Stimulated activated naive CD4-positive, alpha-beta T cell treated with Interleukin-2 at 50 U/mL for 16 hours (primary cell): ENCODE data around the gene ACTN4.

Experiments
- DNase-seq: peaks from one replicate; lab custom pipeline; 2025; lab: John Stamatoyannopoulos, UW

ACTN4 gene

DNA sequence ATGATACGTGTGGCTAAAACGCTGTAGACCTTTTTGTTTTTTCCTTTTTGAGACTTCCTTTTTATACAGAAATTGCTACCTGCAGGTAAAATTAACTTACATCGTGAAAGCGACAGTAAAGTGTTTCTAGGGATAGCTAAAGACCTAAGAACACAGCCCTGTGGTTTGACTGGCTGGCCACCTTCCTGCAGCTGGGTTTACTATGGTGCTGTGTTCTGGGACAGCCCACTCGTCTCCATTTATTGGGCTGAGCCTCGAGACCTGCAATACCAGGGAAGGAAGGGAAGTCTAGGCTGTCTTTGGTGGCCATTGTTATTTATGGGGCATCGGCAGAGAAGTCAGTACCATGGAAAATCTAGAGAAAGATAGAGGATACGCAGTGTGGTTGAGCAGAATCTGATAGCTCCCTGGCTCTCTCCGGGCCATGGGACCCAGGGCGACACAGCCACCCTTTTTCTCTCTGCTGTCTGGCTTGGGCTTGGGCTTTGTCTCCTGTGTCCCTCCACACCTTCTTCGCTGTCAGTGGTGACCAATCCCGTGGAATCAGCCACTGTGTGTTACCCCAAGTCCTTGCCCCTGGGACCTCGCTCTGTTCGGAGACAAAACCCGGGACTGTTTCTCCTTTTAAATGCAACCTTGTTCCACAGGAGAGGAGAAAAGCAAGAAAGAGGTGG is 30.9 kb downstream of the ACTN4 start:
- no peak for DNase-seq

DNA sequence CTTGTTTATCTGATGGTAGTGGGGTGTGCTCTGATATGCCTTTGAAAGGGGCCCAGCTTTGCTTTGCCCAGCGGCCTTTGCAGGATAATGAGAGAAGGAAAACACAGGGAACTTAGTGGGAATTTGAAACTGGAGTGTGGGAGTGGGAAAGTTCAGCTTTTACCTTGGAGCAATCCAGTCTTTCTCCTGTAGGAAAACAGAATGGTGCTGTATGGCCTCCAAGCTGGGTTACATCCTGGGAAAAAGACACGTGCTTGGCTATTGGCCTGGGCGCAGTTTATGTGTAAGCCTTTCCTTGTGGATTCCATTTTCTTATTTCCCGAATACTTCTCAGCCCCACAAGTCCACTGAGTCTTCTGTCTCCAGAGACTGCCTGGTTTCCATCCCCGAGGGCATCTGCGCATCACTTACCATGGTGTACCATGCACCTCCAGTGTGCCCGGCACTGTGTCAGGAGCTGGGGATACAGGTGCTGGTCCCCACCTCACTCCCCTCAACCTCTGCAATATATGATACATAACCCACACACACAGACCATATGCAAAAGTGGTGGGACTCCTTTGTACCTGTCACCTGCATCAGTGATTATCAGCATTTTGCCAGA is 31.5 kb downstream of the ACTN4 start:
- DNase-seq: no peak

DNA sequence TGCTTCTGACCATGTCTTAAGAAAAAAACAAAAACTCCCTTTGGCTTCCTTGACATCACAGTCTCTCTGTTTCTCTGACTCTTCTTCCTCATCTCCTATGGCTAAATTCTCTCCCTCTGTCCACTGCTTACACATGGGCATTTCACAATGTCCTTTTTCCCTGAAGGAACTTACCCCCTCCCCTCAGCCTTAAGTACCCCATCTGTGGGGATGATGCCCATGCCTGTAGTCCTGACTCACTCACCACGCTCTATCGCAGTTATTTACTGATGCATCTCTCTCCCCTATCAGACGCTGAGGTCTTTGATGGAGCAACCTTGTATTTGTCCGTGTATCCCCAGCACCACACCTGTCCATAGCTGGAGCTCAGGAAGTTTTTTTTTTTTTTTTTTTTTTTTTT is 32.4 kb downstream of the ACTN4 start:
- no peak for DNase-seq

DNA sequence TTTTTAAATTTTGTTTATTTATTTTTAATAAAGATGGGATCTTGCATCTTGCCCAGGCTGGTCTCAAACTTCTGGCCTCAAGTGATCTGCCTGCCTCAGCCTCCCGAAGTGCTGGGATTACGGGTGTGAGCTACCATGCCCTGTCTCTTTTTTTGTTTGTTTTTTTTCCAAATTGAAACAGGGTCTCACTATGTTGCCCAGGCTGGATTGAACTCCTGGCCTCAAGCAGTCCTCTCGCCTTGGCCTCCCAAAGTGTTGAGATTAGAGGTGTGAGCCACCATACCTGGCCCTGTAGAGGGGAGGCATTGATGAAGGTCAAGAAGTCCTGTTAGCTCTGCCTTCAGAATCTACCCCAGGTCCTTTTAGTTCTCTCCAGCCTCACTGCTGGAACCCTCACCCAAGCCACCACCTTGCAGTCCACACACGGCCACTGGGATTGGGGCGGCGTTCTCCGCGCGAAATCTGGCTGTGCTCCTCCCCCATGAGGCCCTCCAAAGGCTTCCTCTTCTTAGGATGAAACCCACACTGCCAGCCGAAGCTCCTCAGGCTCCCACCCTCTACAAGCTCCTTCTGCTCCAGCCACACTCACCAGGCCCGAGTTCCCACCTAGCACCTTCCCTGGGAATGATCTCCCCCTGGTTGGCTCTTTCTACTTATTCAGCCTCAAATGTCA is 34.9 kb downstream of the ACTN4 start:
- no peak for DNase-seq

DNA sequence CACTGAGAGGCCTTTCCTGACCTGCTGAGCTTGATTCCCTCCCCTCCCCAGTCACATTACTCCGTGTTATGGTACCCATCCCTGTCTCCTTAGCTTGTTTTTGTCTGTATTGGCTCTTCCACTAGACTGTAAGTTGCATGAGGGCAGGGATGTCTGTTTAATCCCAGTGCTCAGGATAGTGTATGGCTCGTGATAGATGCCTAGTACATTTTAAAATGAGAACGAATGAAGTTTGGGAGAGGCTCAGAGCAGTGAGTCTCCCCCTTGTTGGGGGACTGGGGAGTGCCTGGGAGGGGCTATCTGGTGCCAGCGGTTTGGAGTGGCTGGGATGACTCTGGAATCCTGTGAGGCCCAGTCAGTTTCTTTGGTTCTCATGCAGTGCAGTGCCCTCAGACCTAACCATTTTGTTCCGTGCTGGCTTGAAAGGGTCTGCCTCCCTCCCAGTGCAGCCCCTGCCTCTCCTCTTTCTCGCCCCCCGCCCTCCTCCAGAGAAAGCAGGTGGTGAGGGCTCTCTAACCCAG is 35.5 kb downstream of the ACTN4 start:
- DNase-seq: no peak

DNA sequence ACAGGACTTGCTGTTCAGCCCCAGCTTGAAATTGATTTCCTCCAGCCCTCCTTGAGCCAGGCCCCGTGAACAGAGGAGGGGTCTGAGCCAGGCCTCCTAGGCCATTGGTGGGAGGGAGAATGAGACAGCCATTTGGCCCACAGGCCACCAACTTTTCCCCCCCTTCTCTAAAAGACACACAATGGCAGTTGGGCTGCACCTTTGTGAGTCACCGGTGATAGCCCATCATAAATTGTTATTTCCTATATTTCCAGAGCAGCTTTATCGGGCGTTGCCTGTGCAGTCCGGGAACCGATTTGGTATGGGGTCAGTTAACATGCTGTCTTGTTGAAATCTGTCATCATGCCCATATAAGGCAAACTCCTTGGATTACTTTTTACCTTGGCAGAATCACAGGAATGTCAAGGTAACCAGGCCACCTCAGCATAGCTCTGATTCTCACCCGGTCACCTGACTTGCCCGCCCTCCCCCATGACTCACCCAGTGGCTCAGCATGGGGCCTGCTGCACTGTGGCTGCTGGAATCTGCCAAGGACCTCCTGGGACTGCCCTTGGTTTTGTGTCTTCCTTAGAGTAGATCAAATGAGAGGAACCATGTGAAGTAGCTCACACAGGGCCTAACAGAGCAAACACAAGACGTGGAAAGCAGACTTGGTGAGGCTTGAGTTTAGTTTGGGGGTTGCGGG is 36.1 kb downstream of the ACTN4 start:
- DNase-seq: peak; percentile 65

DNA sequence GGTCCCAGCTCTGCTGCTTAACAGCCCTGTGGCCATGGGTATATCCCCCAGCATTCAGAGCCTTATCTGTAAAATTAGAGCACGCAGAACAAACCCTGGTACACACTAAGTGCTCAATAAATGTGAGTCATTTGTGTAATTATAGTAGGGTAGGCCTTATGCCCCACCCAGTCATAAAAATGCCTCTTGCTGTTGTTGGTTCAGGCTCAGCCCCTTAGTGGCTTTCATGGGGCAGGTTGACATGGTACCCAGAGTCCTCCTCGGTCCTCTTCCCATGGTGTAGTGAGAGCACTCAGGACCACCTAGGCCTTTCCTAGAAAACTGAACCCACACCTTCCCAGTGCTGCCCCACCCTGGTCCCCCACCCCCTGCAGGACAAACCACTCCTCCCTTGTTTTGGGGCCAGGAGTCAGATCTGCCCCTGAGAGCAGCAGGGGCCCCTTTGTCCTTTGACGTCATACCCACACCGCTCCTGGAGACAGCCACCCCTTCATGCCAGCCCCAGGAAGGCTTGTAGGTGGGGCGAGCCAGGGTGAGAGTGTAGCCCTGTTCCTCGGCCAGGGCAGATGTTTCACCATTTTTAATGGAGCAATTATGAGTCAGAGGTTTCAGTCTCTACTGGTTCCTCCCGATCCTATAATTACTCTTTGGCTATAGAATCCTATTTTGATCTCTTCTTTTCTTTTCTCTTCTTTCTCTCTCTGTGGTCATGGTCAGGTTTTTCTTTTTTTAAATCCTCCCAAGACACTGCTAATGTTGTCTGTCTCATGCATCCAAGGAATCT is 36.8 kb downstream of the ACTN4 start:
- no peak for DNase-seq

DNA sequence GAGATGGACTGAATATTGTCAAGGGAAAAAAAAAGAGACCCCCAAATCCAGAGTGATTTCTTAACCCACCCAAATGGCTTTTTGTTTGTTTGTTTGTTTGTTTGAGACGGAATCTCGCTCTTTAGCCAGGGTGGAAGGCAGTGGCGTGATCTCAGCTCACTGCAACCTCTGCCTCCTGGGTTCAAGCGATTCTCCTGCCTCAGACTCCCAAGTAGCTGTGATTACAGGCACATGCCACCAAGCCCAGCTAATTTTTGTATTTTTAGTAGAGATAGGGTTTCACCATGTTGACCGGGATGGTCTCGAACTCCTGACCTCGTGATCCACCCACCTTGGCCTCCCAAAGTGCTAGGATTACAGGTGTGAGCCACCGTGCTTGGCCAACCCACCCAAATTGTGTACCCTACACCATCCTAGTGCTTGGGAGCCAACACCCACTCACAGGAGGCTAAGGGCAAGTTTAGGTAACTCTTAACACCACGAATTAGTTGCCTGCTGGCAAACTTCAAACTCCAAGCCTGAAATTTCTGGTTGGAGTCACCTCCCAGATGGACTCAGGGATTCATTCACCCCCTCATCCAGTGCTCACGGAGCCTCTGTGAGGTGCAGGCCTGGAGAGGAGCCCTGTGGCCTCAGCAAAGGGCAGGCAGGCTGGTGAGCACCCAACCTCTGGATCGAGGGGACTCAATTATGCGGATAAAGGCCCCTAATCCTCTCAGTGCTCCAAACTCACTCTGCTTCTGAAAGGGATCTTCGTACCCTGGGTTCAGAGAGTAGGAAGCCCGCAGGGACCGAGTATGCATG is 37.6 kb downstream of the ACTN4 start:
- DNase-seq: no peak

DNA sequence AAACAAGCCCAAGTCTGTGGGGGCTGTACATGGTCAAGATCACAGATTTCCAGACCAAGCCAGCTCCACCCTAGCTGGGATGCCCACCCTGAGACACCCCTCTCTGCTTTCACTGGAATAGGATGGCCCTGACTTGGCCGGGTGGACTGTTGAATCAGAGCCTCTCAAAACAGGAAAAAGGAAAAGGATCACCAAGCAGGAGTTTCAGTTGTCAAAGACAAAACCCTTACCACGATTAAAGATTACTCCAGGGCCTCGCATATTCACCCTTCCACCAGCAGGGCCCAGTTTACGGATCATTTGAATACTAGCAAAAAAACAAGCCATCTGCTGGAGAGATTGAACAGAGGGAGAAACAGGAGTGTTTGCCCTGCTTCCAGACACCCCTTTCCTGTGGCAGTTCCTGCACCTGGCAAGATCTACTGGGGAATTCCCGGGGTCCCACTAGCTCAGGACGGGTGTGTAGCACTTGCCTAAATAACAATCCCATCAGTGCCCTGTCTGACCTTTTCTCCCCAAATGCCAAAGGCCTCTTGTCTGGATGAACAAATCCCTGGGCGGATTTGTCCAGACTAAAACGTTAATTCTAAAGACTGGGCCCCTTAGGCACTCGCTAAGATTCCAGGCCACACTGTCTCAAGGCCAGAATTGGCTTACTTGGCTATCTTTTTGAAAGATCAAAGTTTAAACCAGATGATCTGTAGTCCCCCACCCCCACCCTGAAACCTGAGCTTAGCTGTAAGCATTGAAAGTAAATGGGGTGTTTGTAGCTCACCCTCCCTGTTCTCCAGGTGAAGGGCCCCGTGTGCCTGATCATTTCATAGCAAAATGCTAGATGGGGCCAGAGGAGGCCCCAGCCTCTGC is 38.4 kb downstream of the ACTN4 start:
- DNase-seq: no peak

DNA sequence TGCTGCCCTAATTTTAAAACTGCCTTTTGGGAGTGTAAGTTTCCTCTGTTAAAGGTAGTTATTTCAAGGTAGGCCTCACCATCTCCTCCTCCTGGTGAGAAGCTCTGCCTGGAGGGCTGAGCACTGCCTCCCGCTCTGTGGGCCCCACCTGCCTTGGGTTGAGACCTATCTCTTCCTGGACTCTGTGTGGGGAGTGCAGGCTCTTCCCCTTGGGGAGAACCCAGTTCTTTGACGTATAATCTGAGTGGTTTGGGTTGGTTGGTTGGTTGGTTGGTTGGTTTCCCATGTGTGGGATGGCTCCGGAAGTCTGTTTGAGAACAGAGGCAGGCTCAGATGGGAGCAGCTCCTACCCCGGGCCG is 39.1 kb downstream of the ACTN4 start:
- DNase-seq: peak; percentile 41

DNA sequence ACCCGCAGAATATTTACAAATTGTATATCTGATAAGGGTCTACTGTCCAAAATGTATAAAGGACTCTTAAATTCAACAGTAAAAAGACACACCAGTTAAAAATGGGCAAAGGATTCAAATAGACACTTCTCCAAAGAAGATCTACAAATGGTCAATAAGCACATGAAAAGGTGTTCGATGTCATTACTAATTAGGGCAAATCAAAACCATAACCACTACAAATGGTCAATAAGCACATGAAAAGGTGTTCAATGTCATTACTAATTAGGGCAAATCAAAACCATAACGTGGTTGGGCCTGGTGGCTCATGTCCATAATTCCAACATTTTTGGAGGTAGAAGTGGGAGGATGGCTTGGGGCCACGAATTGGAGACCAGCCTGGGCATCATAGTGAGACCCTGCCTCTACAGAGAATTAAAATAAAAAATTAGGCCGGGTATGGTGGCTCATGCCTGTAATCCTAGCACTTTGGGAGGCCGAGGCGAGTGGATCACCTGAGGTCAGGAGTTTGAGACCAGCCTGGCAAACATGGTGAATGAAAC is 40.5 kb downstream of the ACTN4 start:
- no peak for DNase-seq

DNA sequence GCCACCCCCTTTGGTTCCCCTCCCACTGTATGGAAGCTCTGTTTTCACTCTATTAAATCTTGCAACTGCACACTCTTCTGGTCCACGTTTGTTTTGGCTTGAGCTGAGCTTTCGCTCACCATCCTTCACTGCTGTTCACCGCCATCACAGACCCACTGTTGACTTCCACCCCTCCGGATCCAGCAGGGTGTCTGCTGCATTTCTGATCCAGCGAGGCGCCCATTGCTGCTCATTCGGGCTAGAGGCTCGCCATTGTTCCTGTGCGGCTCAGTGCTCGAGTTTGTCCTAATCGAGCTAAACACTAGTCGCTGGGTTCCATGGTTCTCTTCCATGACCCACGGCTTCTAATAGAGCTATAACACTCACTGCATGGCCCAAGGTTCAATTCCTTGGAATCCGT is 42.7 kb downstream of the ACTN4 start:
- DNase-seq: no peak

DNA sequence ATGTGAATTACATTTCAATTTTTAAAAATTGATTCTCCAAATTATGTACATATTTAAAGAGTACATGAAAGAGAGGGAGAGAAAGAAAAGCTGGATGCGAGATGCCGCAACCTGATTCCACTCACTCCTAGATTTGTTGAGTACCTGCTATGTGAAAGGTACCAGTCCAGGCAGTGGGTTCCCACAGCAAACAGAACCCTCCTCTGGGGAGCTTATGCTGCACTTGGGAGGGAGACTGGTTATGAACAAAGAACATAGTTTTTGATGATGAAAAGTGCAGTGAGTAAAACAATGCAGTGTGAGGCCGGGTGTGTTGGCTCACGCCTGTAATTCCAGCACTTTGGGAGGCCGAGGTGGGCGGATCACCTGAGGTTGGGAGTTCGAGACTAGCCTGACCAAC is 43.4 kb downstream of the ACTN4 start:
- DNase-seq: no peak

DNA sequence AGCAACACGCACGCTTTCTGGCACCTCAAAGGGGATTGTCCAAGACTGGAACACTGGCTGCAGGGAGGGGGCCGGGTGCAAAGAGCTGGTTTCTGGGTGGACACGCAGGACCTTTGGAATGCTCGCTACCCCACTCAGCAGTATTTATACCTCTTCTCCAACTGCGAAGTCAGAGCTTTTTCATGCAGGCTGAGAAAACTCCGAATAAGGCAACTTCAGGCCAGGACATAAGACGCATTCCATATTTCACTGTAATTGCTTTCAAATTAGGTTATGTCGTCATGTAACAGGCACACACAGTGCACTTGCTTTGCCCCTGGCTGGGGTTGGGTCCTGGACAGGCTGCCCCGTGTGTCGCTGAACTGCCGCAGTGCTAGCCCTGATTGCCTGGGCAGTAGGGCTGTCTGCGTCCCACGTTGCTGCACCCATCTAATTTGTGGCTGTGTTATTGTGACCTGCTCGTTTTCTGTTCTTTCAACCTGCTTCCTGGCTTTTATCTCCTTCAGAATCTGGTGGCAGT is 44.5 kb downstream of the ACTN4 start:
- no peak for DNase-seq

DNA sequence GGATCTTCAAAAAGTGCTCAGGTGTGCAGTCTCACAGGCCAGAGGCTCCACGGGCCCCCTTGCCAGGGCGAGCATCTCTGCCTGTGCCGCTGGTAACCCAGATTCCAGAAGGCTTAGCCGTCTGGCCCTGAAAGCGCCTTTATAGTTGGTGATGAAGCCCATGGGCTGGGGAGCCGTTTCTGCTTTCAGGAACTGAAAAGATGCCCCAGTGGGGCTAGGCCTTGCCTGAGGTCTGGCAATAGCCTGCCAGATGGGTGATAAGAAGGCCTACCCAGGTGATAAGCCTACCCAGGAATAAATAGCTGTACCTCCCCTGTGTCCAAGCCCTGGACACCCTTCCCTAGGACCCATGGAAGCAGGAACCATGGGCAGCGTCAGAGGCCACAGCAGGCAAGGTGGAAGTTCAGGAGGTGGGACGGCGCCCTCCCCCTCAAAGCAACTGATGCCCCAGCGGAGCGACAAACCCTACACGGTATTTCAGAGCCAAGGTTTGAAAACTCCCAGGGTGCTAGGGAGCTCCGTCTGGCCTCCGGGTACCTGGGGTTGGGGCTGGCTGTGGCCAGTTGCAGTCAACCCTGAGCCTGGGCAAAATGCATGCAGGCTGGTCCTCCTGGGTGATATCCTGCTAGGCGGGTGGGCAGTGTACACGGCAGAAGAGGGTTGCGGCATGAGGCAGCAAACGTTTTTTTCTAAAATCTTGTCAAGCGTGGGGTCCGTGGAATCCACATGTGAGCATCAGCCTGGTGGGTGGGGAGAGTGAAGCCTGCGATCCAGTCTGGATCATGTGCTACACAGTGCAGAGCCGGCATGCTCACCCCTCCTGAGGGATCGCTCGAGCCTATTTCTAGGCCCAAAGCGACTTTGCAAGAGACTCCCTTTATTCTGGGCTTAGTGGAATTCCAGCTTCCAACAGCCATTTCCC is 45.3 kb downstream of the ACTN4 start:
- DNase-seq: no peak

DNA sequence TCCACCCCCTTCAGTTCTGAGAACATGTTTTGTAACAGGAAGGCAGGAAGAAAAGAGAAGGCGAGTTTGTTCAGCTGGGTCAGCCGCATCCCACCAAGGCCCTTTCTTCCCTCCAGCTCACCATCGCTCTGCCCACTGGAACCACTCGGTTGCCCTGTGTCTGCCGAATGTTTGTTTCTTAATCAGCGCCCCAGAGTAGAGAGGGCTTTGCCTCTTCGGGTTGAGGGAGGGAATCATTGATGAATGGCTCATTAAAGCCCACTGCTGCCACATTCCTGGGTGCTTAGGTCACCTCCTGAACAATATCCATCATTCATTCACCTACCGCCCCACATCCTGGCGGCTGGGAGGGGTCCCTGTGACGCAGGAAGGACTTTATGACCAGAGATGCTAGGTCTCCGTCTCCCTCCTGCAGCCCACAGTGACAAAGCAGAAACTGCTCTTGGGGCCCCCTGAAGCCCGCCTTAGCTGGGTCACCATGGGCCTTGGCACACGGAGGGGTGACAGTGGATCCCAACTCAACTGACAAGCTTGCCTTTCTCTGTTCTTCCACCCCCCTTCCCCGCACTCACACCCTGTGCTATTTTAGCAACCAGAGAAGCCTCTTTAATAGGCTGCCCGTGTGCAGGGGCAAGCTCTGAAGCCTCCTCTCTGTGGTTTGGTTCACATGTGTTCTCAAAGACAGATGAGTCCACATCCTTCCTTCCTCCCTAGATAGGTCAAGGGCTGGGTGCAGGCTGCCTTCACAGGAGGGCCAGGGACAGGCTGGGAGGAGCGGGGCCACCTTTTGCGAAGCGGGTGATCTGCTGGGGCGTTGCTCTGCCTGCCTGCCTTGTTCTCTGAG is 46.2 kb downstream of the ACTN4 start:
- peak; percentile 33 for DNase-seq

DNA sequence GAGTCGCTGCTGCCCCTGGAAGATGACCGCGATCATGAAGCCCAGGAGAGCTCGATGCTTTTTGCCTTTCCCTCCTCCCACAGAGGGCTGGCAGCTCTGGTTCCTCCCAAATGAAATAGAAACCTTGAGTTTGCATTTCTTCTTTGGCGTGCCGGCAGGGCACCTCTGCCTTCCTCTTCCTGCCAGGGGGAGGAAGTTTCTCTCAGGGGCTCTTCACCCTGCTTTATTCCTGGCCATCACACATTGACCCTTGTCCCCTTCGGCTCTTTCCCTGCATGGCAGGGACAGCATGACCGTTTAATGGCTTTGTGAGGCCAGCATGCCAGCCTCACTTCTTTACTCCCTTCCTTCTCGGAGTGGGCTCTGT is 47.9 kb downstream of the ACTN4 start:
- no peak for DNase-seq
